HG03025 (cell line): ENCODE results near the gene GOLGA6C.
"Not testable (repeated sequence)": the region's sequence is repeated elsewhere in the genome, so short reads cannot be mapped to it uniquely, and the experiment has no call there.

ENCODE experiments used
- ATAC-seq: cut with Tn5 transposase; IDR thresholded peaks from one replicate; pipeline ENCODE4 v1.9.1; 2021; ENCODE audit warnings: mild to moderate bottlenecking, moderate library complexity; ENCODE audit not compliant: unreplicated experiment, low FRiP score

The GOLGA6C gene

DNA sequence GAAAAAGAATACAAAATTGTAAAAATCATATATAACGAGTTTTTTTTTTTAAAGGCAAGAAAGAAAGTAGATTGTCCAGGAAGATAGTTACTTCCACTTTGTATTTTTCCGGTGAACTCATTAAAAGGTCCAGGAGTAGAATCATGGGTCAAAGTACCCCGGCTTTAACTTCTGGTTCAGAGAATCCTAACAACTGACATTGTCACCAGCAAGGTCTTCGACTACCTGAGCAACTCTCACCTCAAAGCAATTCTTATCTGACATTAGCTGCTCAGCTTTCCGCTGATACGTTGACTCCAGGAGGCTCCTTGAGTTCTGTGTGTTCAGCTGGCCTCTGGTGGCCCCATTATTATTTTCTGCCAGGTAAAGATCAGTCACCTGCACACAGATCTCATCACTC lies 9.1 kb upstream of the GOLGA6C start:
- not testable (repeated sequence) for ATAC-seq

GRCh38 chr15:75249726-75250125 lies 8.4 kb upstream of the GOLGA6C start:
- no peak for ATAC-seq

DNA sequence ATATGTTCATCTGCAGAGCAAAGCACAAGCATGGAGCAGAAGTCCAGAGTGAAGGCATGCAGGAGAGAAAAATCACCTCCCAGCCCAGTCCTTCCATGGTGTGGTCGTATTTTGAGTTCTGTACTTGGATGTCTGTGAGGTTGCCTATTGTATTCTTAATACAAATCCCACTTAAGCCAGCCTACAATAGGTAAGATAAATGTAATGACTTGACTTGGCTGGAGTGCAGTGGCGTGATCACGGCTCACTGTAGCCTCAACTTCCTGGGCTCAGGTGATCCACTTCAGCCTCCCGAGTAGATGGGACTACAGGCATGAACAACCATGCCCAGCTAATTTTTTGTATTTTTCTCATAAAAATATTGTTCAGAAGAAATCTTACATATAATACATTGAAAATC lies 6.8 kb upstream of the GOLGA6C start:
- not testable (repeated sequence) for ATAC-seq

- ATAC-seq = not testable (repeated sequence)
Observed at GRCh38 chr15:75252285-75252684, 5.8 kb upstream of the GOLGA6C start.

DNA sequence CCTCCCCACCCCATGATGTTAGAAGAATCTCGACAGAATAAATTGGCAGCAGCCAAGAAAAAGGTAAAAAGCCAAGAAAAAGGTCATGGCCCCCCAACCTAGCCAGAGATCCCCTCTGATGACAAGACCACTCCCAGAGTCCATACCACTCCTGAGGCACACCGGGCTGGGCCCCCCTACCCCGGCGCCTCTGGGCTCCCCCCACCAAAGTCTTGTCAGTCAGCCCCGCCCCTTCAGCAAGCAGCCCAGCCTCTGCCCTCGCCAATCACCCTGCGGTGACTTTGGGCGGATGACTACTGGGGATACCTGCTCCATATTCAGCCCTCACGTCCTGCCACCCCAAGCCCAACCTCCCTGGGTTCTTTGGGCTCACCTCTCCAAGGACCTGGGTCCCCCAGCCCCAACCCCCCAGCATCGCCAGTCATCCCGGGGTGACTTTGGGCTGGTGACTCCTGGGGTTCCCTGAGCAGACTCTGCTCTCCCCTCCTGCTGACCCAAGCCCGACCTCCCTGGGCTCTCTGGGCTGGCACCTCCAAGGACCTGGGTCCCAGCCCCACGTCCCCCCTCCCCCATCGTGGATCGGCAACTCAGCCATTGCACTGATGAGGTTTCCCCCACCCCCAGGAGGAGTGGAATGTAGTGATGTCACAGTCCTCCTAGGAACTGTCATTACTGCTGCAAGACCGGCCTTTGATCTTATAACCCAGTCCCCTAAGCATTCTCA lies 648 bp downstream of the GOLGA6C start:
- not testable (repeated sequence) for ATAC-seq

- not testable (repeated sequence) for ATAC-seq
Observed at GRCh38 chr15:75259873-75260272, 1.7 kb downstream of the GOLGA6C start.

DNA sequence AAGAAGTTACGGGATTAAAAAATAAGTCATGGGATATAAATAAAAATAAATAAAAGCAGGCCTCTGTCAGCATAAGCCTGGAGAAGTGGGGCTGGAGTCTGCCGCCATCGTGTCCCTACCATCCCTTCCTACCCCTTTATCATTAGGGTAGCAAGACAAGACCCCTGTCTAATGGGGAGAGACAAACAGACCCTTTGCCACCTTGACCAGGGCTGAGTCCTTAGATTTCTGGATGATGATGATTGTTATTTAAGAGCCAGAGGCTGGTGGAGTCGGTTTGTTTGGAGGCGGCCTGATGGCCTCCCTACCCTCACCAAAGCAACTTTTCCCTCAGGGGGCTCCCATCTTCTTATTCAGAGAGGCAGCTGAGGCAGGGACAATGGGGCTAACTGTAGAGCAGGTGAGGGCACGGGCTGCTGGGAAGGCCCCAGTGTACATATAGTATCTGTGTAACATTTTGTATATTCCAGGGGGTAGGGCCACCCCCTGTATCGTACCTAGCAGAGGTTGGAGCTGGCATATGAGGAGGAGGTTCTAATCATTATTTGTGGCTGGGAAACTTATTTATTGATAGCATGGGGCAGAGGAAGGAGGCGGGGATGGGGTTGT lies 15.7 kb downstream of the GOLGA6C start:
- not testable (repeated sequence) for ATAC-seq

GRCh38 chr15:75274509-75275107 lies 16.5 kb downstream of the GOLGA6C start:
- not testable (repeated sequence) for ATAC-seq

DNA sequence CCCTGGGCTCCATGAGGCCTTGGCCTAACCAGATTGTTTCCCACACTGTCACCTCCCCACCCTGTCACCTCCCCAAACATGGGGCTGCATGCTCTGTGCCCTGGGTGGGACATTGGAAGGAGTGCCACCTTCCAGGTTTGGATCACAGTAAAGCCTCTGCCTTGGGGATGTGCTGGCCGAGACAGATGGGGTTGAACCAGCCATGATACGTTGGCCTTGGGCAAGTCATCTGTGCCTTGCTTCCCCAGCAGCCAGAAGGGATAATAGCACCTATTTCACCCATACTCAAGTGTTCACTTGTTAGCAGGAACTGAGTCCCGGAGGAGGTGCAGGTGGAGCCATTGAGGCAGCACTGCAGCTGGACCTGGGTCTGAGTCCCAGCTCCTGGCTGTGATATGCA lies 17.5 kb downstream of the GOLGA6C start:
- ATAC-seq = not testable (repeated sequence)

DNA sequence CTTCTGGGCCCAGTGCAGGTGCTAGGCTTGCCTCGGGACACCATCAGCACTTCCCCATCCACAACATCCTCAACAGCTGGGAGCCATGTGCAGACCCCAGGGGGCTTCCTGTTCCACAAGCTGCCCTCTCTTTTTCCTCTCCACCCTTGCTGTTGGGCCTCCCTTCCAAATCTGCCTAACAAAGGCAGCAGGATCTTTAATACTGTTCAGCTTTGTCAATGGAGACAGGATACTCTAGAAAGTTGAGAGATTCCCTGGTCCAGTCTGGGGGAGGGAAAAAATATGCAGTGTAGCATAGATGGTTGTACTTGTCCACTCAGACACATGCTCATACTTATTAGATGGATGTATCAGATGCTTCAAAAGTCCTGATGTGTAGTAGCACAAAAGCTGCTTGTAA lies 20.4 kb downstream of the GOLGA6C start:
- ATAC-seq = not testable (repeated sequence)

- ATAC-seq = not testable (repeated sequence)
Observed at GRCh38 chr15:75282572-75282971, 24.4 kb downstream of the GOLGA6C start, which contains the start of gene GOLGA6D. Gene GOLGA6D (plus strand): TSS chr15:75282835. CDS start chr15:75282876, 41 bp downstream.

DNA sequence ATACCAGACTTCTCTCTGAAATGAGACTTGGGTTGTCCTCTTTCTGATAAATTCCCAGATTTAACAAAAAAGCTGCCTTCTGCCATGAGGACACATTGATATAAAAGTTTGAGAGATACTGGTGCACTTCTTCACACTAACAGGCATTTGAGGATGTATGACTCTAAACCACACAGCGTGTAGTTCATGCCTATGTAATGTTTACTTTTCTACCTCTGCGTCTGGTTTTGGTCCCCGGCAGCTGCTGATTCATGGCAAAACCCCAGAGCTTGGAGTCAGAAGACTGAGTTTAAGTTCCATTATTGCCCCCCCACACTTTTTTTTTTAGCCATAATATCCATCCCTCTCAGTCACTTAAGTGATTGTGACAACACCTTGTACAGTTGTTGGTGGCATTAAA lies 26.0 kb downstream of the GOLGA6C start:
- not testable (repeated sequence) for ATAC-seq

DNA sequence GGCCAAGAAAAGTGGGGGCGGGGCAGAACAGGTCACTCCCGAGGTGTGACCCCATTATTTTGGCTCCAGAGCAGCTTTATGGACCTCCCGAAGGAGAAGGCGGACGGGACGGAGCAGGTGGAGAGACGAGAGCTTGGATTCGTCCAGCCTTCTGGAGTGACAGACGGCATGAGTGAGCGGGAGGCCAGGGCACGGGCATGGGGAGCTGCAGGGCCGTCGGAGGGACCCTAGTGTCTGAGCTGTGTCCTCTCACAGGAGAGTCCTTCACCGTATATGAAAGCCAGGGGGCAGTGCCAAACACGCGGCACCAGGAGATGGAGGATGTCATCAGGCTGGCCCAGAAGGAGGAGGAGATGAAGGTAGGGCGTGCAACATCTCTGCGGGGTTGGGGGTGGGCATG lies 35.5 kb downstream of the GOLGA6C start:
- not testable (repeated sequence) for ATAC-seq

GRCh38 chr15:75298541-75299310 lies 40.6 kb downstream of the GOLGA6C start:
- not testable (repeated sequence) for ATAC-seq

GRCh38 chr15:75299311-75299688 lies 41.2 kb downstream of the GOLGA6C start:
- not testable (repeated sequence) for ATAC-seq

GRCh38 chr15:75300026-75300425 lies 41.9 kb downstream of the GOLGA6C start:
- not testable (repeated sequence) for ATAC-seq

DNA sequence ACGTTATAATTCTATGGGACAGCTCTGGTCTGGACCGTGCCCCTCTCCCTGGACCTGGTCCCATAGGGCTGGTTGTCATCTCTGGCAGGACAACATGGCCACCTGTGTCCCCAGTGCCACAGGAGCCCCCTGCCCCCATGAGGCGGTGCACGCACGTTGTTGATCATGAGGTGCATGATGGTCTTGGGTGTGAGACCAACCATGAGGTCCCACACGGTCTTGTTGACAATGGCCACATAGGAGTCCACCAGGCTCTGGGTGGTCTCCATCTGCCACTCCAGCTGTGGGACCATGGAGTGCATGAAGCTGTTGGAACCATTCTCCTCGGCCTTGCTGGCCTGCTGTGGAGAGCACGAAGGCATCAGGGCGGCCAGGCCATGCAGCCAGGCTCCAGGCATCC lies 44.2 kb downstream of the GOLGA6C start:
- no peak for ATAC-seq

GRCh38 chr15:75302753-75303152 lies 44.6 kb downstream of the GOLGA6C start:
- not testable (repeated sequence) for ATAC-seq

DNA sequence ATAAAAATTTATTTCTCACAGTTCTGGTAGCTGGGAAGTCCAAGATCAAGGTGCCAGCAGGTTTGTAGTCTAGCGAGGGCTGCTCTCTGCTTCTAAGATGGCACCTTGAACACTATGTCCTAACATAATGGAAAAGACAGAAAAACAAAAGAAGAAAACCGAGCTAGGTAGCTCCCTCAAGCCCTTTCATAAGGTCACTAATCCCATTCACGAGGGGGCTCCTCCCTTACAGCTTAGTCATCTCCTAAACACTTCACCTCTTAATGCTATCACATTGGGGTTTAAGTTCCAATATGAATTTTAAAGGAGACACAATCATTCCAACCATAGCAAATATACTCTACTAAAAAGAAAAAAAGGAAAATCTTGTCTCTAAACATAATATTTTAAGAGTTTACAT lies 48.1 kb downstream of the GOLGA6C start:
- ATAC-seq = no peak

GRCh38 chr15:75307778-75308390 lies 49.8 kb downstream of the GOLGA6C start:
- ATAC-seq = no peak
